GM12878 (cell line): Measurements from ENCODE around the gene AFG1L.

Source experiments
- ESRRA ChIP-seq: IDR thresholded peaks from 2 replicates; pipeline ENCODE4 v1.6.1; 2012; ENCODE audit warnings: mild to moderate bottlenecking, low read length, improper control_type of control experiment
- EZH2 ChIP-seq: IDR thresholded peaks from 2 replicates; pipeline ENCODE4 v1.6.1; 2012; ENCODE audit warnings: low read depth, mild to moderate bottlenecking, control low read depth, inconsistent platforms, low read length, borderline replicate concordance; ENCODE audit not compliant: control insufficient read depth
- NKRF ChIP-seq: fragments of 450-650 bp; conservative IDR thresholded peaks from 2 replicates; pipeline ENCODE4 v1.6.1; 2017; ENCODE audit warnings: mild to moderate bottlenecking, moderate library complexity
- SMC3 ChIP-seq: IDR thresholded peaks from 2 replicates; pipeline ENCODE4 v1.6.1; 2011; ENCODE audit warnings: low read length, improper control_type of control experiment, borderline replicate concordance
- TF ChIP-seq, protein P1 (sequence below), 3 experiments: IDR thresholded peaks in 2 of 3; conservative IDR thresholded peaks in 1 of 3; 2 replicates each; pipeline ENCODE4 v1.5.1; 2011; ENCODE audit warnings: low read depth in 3 of 3, low read length in 3 of 3, mild to moderate bottlenecking in 3 of 3, control low read depth in 2 of 3, moderate library complexity in 2 of 3, inconsistent platforms in 1 of 3, mixed read lengths in 1 of 3; ENCODE audit not compliant: control insufficient read depth in 2 of 3, insufficient read depth in 1 of 3; ENCODE audit errors: extremely low read depth in 1 of 3
- TF ChIP-seq, protein P2 (sequence below): IDR thresholded peaks from 2 replicates; pipeline ENCODE4 v1.6.1; 2012; ENCODE audit warnings: mild to moderate bottlenecking, low read depth, low read length

- TF ChIP-seq, protein P1, sequence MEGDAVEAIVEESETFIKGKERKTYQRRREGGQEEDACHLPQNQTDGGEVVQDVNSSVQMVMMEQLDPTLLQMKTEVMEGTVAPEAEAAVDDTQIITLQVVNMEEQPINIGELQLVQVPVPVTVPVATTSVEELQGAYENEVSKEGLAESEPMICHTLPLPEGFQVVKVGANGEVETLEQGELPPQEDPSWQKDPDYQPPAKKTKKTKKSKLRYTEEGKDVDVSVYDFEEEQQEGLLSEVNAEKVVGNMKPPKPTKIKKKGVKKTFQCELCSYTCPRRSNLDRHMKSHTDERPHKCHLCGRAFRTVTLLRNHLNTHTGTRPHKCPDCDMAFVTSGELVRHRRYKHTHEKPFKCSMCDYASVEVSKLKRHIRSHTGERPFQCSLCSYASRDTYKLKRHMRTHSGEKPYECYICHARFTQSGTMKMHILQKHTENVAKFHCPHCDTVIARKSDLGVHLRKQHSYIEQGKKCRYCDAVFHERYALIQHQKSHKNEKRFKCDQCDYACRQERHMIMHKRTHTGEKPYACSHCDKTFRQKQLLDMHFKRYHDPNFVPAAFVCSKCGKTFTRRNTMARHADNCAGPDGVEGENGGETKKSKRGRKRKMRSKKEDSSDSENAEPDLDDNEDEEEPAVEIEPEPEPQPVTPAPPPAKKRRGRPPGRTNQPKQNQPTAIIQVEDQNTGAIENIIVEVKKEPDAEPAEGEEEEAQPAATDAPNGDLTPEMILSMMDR (IDR thresholded peaks at IDR 0.05 in 2 of 3, conservative IDR thresholded peaks at IDR 0.05 in 1 of 3; ENCODE audit: control insufficient read depth in 2 of 3, extremely low read depth in 1 of 3, insufficient read depth in 1 of 3, low read depth in 3 of 3, low read length in 3 of 3): no peak
- TF ChIP-seq EZH2 (no peak), ESRRA (no peak), NKRF (no peak), SMC3 (no peak)
- TF ChIP-seq, protein P2, sequence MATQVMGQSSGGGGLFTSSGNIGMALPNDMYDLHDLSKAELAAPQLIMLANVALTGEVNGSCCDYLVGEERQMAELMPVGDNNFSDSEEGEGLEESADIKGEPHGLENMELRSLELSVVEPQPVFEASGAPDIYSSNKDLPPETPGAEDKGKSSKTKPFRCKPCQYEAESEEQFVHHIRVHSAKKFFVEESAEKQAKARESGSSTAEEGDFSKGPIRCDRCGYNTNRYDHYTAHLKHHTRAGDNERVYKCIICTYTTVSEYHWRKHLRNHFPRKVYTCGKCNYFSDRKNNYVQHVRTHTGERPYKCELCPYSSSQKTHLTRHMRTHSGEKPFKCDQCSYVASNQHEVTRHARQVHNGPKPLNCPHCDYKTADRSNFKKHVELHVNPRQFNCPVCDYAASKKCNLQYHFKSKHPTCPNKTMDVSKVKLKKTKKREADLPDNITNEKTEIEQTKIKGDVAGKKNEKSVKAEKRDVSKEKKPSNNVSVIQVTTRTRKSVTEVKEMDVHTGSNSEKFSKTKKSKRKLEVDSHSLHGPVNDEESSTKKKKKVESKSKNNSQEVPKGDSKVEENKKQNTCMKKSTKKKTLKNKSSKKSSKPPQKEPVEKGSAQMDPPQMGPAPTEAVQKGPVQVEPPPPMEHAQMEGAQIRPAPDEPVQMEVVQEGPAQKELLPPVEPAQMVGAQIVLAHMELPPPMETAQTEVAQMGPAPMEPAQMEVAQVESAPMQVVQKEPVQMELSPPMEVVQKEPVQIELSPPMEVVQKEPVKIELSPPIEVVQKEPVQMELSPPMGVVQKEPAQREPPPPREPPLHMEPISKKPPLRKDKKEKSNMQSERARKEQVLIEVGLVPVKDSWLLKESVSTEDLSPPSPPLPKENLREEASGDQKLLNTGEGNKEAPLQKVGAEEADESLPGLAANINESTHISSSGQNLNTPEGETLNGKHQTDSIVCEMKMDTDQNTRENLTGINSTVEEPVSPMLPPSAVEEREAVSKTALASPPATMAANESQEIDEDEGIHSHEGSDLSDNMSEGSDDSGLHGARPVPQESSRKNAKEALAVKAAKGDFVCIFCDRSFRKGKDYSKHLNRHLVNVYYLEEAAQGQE: no peak
Measured at GRCh38 chr6:108566406-108566805, 271.6 kb downstream of the AFG1L start.
